Transverse colon (tissue), 4 donors: ENCODE data around the gene MARCO. TPM values are rescaled to one million over a fixed set of nuclear protein-coding genes. Genes with fewer than 3 reads are reported as not detected.

Experiments
- DNase-seq: peaks from one replicate; pipeline ENCODE4 v3.0.0-alpha.2; 2019
- H3K27ac ChIP-seq, 4 donors: fragments of 200-600 bp; sonication (generic); 2 replicates each; pipeline ENCODE4 v1.5.1; 2016 to 2018; ENCODE audit warnings: inconsistent platforms in 4 of 4
- H3K27me3 ChIP-seq: fragments of 200-600 bp; sonication (generic); 2 replicates; pipeline ENCODE4 v1.5.1; 2017; ENCODE audit warnings: inconsistent platforms
- H3K36me3 ChIP-seq, 4 donors: fragments of 200-600 bp; sonication (generic); 2 replicates each; pipeline ENCODE4 v1.5.1; 2017 to 2019; ENCODE audit warnings: inconsistent platforms in 4 of 4
- H3K4me1 ChIP-seq, 4 donors: fragments of 200-600 bp; sonication (generic); 2 replicates each; pipeline ENCODE4 v1.5.1; 2017 to 2020; ENCODE audit warnings: inconsistent platforms in 4 of 4
- H3K4me3 ChIP-seq, 4 donors: fragments of 200-600 bp; sonication (generic); 1 replicate in 1 of 4; 2 replicates in 3 of 4; pipeline versions ENCODE4 v1.5.1 to v1.6.1; 2017 to 2019; ENCODE audit warnings: inconsistent platforms in 4 of 4
- H3K9me3 ChIP-seq, 2 donors: fragments of 200-600 bp; sonication (generic); 2 replicates each; pipeline ENCODE4 v1.5.1; 2017 to 2019; ENCODE audit warnings: inconsistent platforms in 2 of 2
- EP300 ChIP-seq: sonication (generic); formaldehyde crosslinking; IDR thresholded peaks from one replicate; pipeline ENCODE4 v1.6.1; 2017; ENCODE audit warnings: antibody characterized with exemption, low read depth
- POLR2A ChIP-seq: fragments of 450-650 bp; IDR thresholded peaks from one replicate; pipeline ENCODE4 v1.6.1; 2016; ENCODE audit warnings: antibody characterized with exemption, mild to moderate bottlenecking, moderate library complexity
- POLR2AphosphoS5 ChIP-seq, 3 donors: sonication (generic); formaldehyde crosslinking; IDR thresholded peaks; one replicate each; pipeline ENCODE4 v1.6.1; 2016; ENCODE audit warnings: antibody characterized with exemption in 3 of 3
- WGBS, 2 donors: methylation state at CpG; one replicate each; pipeline ENCODE4 v1.1.5; 2018; ENCODE audit warnings: low coverage in 1 of 2; 5-methylcytosine and 5-hydroxymethylcytosine counted together
- in situ Hi-C, 4 donors: fragments of 200-750 bp; cut with MboI; loops; one replicate each; pipeline versions ENCODE4 v1.15.0 to v1.15.1; 2017; ENCODE audit warnings: low sequenced_read_pairs in 3 of 4, low pct_ligation_motif_present in 1 of 4, low pct_unique_long_range_greater_than_20kb in 1 of 4
- intact Hi-C: fragments of 100-400 bp; cut with DNase I; formaldehyde crosslinking; loops from one replicate; pipeline ENCODE4 v1.15.1; 2023; ENCODE audit warnings: low total_unique reads
- total RNA-seq, 4 donors: library from RNA; depleted of rRNA; stranded (reverse); fragments of >200 nt; gene quantifications; one replicate each; pipeline ENCODE4 v1.1.0, GENCODE V29; 2016
- TF ChIP-seq, protein P1 (sequence below), 5 experiments: fragments of 200-600 bp in 3 of 5; fragments of 450-650 bp in 2 of 5; sonication (generic) in 3 of 5; IDR thresholded peaks; 1 replicate in 2 of 5; 2 replicates in 3 of 5; pipeline ENCODE4 v1.5.1; 2016 to 2017; ENCODE audit warnings: antibody characterized with exemption in 5 of 5, inconsistent platforms in 3 of 5, mild to moderate bottlenecking in 2 of 5, moderate library complexity in 1 of 5

The MARCO gene
- total RNA-seq, 4 donors from 2014 or later: 1.9 to 47.0 (median 4.4) TPM

- intact Hi-C loops (no loop called here), in situ Hi-C loops (no loop called here)
- Histone ChIP-seq H3K4me3 (no peak overlapping the region), H3K36me3 (no peaks in the 10 kb centered on the region), H3K9me3 (no peaks in the 10 kb centered on the region), H3K4me1 (no peaks in the 10 kb centered on the region), H3K27ac (no peak overlapping the region), H3K27me3 (no peaks in the 10 kb centered on the region)
- TF ChIP-seq, protein P1, sequence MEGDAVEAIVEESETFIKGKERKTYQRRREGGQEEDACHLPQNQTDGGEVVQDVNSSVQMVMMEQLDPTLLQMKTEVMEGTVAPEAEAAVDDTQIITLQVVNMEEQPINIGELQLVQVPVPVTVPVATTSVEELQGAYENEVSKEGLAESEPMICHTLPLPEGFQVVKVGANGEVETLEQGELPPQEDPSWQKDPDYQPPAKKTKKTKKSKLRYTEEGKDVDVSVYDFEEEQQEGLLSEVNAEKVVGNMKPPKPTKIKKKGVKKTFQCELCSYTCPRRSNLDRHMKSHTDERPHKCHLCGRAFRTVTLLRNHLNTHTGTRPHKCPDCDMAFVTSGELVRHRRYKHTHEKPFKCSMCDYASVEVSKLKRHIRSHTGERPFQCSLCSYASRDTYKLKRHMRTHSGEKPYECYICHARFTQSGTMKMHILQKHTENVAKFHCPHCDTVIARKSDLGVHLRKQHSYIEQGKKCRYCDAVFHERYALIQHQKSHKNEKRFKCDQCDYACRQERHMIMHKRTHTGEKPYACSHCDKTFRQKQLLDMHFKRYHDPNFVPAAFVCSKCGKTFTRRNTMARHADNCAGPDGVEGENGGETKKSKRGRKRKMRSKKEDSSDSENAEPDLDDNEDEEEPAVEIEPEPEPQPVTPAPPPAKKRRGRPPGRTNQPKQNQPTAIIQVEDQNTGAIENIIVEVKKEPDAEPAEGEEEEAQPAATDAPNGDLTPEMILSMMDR (IDR thresholded peaks at IDR 0.05): no peak
- TF ChIP-seq POLR2AphosphoS5 (IDR thresholded peaks at IDR 0.05): no peak
- TF ChIP-seq EP300: no peak
- TF ChIP-seq POLR2A: no peak
- WGBS, 2 donors: 77% methylated on average over 3 of the region's 4 CpGs; no CpG with 5 or more reads in 1 of the 2 donors
- DNase-seq: no peak
These were observed 32.8 kb upstream of the MARCO start for GRCh38 chr2:118909191-118909590.

- TF ChIP-seq EP300: no peak
- TF ChIP-seq POLR2A: no peak
- TF ChIP-seq POLR2AphosphoS5 (IDR thresholded peaks at IDR 0.05): no peak
- TF ChIP-seq, protein P1 (IDR thresholded peaks at IDR 0.05): no peak
- Histone ChIP-seq H3K4me1 (no peaks in the 10 kb centered on the region), H3K36me3 (no peaks in the 10 kb centered on the region), H3K4me3 (no peak overlapping the region), H3K9me3 (no peaks in the 10 kb centered on the region), H3K27ac (no peak overlapping the region), H3K27me3 (no peaks in the 10 kb centered on the region)
- DNase-seq: no peak
- 51 to 52% methylated on average over 4 to 5 of the region's 5 CpGs for WGBS, 2 donors
- intact Hi-C loops: no loop called here
- in situ Hi-C loops: no loop called here
These were observed 30.7 kb upstream of the MARCO start for GRCh38 chr2:118911166-118911856.

- no peak for DNase-seq
- Histone ChIP-seq H3K27ac (no peak overlapping the region), H3K9me3 (no peaks in the 10 kb centered on the region), H3K4me3 (no peak overlapping the region), H3K27me3 (no peaks in the 10 kb centered on the region), H3K4me1 (no peaks in the 10 kb centered on the region), H3K36me3 (no peaks in the 10 kb centered on the region)
- in situ Hi-C loops: no loop called here
- no peak for TF ChIP-seq POLR2A
- TF ChIP-seq, protein P1 (IDR thresholded peaks at IDR 0.05): no peak
- no peak for TF ChIP-seq POLR2AphosphoS5 (IDR thresholded peaks at IDR 0.05)
- no peak for TF ChIP-seq EP300
- WGBS, 2 donors: 82 to 86% methylated on average over 8 of the region's 8 CpGs
- intact Hi-C loops: no loop called here
These were observed 30.1 kb upstream of the MARCO start for GRCh38 chr2:118911936-118912335.

DNA sequence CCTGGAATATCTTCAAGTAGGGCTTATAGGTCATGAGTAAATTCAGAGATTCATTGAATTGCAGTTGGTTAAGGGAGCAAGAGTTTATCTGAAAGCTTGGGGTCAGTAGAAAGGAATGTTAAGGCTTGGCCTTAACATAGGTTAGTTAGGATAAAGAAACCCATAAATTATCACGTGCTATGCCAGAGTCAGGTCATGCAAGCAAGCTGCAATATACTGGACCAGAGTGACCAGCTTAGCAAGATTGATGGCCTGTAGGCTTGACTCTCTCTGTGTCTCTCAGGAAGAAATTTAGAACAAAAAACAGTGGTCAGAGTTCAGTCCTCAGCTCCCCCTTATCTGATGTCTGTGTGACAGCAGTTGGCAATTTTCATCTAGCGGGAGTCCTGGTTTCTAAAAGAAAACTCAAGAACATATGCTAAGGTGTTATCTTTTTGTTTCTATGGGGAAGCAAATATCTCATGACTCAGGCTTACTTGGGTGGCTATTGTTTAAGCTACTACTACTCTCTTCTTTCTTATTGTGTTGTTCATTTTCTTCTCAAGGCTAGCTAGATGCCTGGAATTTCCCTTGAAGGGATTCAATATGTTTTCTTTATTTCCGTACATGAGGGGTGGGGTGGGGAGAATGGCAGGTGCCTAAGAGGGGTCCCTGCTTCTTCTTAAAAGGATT lies 28.7 kb upstream of the MARCO start:
- Histone ChIP-seq H3K27ac (no peak overlapping the region), H3K4me3 (no peak overlapping the region), H3K36me3 (no peaks in the 10 kb centered on the region), H3K9me3 (no peaks in the 10 kb centered on the region), H3K4me1 (no peaks in the 10 kb centered on the region), H3K27me3 (no peaks in the 10 kb centered on the region)
- 58 to 63% methylated on average over 2 to 3 of the region's 3 CpGs for WGBS, 2 donors
- no peak for DNase-seq
- no peak for TF ChIP-seq POLR2A
- TF ChIP-seq, protein P1 (IDR thresholded peaks at IDR 0.05): no peak
- no peak for TF ChIP-seq POLR2AphosphoS5 (IDR thresholded peaks at IDR 0.05)
- no peak for TF ChIP-seq EP300
- in situ Hi-C loops: no loop called here
- intact Hi-C loops: no loop called here
